ENCODE measurements around the gene RNU6-7.

Gene RNU6-7

GRCh38 chr14:32205984-32206383, 4.1 kb downstream of the RNU6-7 start:
- DNase-seq, result no peak

DNA sequence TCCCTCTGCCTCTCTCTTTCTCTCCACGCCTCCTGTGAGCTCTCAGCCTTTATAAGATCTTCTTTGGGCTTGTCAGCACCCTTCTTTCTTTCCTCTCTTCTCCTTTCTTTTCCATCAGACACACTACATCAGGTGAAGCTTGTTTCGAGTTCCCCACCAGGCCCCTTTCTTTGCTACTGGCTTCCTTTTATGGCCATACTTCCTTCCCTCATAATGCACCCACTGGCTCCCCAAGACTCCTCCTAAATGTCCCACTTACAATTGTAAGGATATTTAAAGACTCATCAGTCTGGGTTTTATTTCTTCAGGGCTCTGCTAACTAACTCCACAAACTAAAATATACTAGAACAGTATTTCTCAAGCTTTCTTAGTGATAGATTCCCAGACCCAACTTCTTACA, 4.7 kb downstream of the RNU6-7 start:
- no peak for DNase-seq

- no peak for DNase-seq
These were observed 6.6 kb downstream of the RNU6-7 start for GRCh38 chr14:32208490-32208889.

- no peak for DNase-seq
These were observed 7.6 kb downstream of the RNU6-7 start for GRCh38 chr14:32209471-32209870.

GRCh38 chr14:32211068-32211404, 9.2 kb downstream of the RNU6-7 start:
- no peak for DNase-seq

DNA sequence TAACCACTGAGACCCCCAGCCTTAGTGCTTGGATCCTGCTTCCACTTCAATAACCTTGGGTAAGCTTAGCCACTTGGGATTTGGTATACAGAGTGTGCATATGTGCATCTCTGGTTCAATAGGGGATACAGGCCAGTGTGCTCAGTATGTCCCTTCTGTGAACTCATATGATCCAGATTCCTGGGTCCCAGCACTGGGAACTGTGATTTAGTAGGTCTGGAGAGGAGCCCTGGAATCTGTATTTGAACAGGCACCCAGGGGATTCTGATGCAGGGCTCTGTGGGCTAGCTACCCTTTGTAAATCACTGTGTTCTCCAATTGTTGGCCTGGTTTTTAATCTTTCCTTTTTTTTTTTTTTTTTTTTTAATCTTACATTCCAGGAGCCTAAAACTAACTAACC, 11.0 kb downstream of the RNU6-7 start:
- DNase-seq, result no peak

DNA sequence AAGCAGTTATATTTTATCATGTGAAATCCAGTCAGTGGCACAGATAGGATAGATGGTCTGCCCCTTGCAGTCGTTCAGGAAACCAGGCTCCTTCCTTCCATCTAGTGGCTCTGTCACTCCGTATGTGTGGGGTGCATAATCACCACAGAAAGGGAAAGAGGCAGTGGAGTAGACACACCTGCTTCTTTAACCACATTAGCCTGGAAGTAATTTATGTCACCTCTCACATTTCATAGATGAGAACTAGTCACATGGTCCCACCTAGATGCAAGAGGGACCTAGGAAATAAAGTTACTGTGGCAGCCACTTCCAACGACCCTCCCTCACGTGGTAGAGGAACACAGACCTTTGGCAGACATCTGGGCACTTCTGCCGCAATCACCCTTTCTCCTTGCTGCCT, 15.5 kb downstream of the RNU6-7 start:
- DNase-seq, result peak; percentile 90

DNA sequence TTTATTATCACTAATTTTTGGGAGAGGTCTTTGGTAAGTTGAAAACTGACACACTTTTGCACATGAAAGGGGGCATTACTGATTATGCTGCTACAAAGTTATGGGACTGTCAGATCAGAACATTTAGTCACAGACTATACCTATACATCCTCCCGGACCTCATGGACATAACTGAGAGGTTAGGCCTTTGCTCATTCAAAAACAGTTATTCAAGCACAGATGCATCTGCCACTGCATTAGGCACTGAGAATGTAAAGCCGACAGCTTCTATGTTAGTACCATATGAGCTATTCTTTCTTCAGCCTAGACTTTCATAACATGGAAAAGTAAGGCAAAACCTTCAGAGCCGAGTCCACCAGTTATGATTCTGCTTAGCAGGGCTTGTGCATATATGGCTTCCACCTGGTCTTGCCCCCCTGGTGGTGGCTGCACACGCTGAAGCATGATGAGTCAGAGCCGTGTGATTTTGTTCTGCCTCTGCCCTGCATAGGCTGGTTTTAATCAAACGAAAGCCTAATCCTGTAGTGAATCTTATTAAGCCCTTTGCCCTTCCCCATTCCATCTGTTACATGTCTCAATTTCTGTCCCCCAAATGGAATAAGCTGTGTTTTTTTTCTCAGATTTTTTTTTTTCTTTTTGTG, 23.0 kb downstream of the RNU6-7 start:
- DNase-seq, result peak; percentile 93

GRCh38 chr14:32225378-32225920, 23.6 kb downstream of the RNU6-7 start:
- no peak for DNase-seq

DNA sequence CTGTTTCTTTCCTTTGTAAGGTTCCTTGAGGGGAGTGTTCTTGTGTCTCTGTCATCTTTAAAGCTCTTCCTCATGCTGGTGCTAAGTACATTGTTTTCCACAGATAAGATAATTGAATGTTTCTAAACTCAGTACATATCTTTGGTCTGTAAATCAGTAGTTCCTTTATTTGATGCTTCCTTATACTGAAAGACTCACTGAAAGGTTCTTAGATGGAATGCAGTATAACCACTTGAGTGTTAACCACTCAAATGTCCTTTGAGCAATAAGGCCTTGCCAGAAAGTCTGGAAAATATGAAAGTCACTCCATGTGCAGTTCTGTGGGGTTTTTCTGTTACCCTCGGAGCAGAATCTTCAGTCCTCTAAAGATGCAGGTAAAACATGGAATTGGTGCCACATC, 24.2 kb downstream of the RNU6-7 start:
- DNase-seq, result no peak

DNA sequence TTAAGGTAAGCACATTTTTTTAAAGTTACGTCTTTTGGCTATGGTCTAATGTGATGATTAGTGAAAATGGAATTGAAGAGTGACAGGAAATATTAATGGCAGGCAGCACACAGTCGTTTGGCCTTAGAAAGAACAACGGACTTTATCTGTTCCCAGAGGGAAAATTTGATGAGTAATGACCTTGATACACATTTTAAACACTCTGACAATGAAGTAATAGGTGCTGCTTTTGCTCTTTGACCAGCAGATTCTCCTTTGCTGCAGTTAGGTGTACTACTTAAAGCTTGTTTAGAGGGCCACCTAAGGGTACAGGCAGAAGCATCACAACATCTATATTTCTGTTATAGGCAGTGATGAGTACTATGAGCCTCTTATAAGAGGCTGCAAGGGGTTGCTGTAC, 28.3 kb downstream of the RNU6-7 start:
- no peak for DNase-seq

DNA sequence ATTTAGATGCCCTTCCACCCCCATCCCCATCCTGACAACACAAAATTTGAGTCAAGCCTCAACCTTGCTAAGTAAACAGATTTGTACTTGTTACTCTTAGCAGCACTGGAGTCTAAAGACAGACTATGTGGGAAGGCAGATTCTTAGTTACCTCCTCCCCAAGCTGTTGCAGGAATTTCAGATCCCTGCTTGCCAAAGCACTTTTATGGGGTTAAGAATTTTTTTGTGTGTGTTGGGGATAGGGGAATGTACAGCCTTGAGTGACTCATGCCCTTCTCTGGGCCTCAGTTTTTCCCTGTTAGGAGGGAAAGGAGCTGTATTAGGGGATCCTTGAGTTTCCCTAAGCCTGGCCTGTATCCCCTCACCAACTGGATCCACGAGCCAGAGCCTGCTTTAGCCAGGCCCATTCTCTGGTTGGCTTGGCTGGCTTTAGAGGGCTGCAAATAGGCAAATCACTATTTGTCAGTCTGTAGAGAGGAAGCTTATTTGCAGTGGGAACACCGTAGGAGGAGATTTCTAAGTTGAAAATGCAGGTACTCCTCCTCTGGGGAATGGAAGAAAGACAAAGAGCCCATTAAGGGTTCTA, 28.9 kb downstream of the RNU6-7 start:
- no peak for DNase-seq

DNA sequence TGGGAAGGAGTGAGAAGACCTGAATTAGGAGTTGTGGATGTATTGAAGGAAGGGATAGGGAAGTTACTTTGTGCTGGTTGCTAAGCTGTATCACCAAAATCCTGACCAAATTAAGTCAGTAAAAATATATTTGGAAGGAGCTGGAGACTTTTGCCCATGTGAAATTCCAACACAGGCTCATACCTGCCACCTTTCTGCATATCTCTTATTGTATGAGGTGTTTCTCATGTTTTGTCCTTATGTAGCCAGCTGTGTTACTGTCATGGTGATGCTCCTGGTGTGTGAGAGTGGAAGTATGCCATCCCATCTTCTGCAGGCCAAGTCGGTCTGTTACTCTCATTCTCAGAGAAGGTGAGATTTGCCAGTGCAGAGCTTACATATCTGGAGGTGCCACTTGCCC, 30.6 kb downstream of the RNU6-7 start:
- DNase-seq, result no peak

DNA sequence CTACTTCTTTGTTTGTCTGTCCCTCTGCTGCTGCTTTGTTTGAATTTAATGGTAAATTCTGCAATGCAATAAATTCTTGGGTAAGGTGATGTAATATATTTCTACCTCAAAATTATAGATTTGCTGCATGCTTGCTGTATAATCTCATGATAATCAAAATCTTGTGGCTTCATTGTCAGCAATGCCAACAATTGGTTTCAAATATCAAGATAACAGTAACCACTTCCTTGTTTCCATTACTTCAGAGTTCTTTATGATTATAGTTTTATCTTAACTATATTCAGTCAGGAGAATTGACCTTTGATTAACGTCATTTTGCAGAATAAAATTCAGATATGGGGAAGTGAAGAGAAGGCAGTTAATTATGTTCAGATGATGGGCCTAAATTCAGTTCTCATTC, 31.4 kb downstream of the RNU6-7 start:
- DNase-seq, result no peak

- DNase-seq, result no peak
These were observed 42.6 kb downstream of the RNU6-7 start for GRCh38 chr14:32244404-32244803.

- no peak for DNase-seq
These were observed 44.9 kb downstream of the RNU6-7 start for GRCh38 chr14:32246751-32247150.

- no peak for DNase-seq
These were observed 47.5 kb downstream of the RNU6-7 start for GRCh38 chr14:32249371-32249770.

- DNase-seq, result no peak
These were observed 47.9 kb downstream of the RNU6-7 start for GRCh38 chr14:32249780-32250179.

DNA sequence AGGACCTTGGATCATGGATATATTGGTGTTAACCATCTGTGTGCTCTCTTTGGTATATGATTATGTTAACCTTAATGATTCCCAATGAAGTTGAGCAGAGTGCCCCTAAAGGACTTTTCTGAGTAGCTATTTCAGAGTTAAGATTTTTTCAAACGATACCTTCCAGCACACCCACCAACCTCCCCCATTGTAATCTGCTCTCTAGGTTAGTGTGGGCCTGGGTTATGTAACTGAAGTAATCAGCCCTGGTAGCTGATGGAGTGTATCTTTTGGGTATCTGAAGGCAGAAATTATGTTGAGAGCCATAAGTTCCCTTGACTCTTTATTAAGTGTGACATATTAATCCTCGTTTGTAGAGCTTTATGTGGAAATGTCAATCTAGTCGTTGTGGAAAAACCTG, 48.8 kb downstream of the RNU6-7 start:
- no peak for DNase-seq

DNA sequence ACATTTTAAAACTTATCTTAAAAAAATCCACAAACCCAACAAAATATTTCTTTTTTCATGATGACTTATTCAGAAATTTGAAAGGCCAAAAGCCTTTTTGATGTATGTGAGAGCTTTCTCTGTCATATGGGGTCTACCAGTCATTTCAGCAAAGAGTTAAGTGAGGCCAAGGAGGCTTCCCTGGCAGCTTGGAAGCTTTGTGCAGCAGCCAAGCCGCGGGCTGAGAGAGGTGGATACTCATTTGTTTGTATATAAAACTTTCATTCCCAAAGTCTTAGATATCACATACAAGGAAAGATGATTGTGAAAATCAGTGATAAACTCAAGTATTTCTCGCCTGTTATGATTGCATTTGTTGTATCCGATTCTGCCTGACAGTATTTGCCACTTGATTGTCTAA, 49.7 kb downstream of the RNU6-7 start:
- DNase-seq, result no peak
